ENCODE measurements around the gene CDK5.

DNA sequence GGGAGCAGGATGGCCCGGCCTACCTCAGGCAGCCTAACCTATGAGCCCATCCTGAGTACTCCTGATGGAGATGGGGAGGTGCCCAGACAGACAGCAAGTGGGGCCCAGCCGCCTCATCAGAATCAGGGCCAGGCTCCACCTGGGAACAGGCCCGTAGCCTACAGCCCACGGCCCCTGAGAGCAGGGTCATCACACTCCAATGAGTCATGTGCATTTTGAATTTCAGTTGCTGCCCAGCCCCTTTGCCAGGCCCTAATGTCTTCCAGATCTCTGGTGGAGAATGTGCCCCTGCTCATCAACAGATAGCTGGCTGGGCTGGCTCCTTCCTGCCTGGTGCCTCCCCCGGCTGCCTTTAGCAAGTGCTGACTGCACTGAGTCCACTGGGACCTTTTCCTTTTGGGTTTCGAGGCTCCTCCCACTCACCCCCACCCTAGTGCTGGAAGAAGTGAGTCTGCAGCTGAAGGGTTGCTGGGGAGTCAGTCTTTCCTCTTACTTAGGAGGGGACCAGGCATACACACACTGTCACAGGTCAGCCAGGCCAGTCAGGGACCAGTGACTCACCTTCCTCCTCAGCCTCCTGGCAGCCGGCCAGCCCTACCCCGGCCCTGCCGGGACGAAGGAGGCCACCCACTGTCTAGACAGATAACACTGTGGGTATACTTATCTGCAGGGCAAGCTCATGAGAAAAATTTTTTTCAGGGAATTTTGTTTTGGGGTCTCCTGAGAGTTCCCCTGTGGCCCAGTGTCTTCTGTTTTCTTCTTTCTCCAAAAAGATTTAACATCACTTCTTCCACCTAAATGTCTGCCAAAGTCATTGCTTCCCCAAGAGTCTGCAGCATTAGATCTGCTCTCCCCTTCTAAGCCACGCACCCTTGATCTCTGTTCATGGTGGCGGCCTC is 18.5 kb downstream of the CDK5 start:
- TF ChIP-seq CTCF (IDR thresholded peaks at IDR 0.05; ENCODE audit: low read length) (no peak), EZH2 (IDR thresholded peaks at IDR 0.05; ENCODE audit: borderline replicate concordance, low read length) (no peak)
